GM18907 (cell line): ENCODE measurements around the gene LCN6.
"Not testable (repeated sequence)": the region's sequence is repeated elsewhere in the genome, so short reads cannot be mapped to it uniquely, and the experiment has no call there.

Source experiments
- ATAC-seq: cut with Tn5 transposase; IDR thresholded peaks from one replicate; pipeline ENCODE4 v1.9.1; 2021; ENCODE audit warnings: mild to moderate bottlenecking, moderate library complexity; ENCODE audit not compliant: unreplicated experiment

Gene LCN6

GRCh38 chr9:136784249-136784996, 36.1 kb upstream of the LCN6 start:
- no peak for ATAC-seq

- no peak for ATAC-seq
These were observed 34.1 kb upstream of the LCN6 start for GRCh38 chr9:136782452-136782851.

- ATAC-seq: no peak
These were observed 31.5 kb upstream of the LCN6 start for GRCh38 chr9:136779808-136780207.

GRCh38 chr9:136777359-136777758, 29.0 kb upstream of the LCN6 start:
- ATAC-seq: no peak

- no peak for ATAC-seq
These were observed 28.6 kb upstream of the LCN6 start for GRCh38 chr9:136776947-136777346.

- no peak for ATAC-seq
These were observed 26.9 kb upstream of the LCN6 start for GRCh38 chr9:136775191-136775590.

GRCh38 chr9:136774416-136775045, 26.2 kb upstream of the LCN6 start:
- no peak for ATAC-seq

- no peak for ATAC-seq
These were observed 25.2 kb upstream of the LCN6 start for GRCh38 chr9:136773386-136774044.

GRCh38 chr9:136771907-136772415, 23.6 kb upstream of the LCN6 start:
- ATAC-seq: no peak

GRCh38 chr9:136769710-136770191, 21.4 kb upstream of the LCN6 start:
- no peak for ATAC-seq

- ATAC-seq: not testable (repeated sequence)
These were observed 18.2 kb upstream of the LCN6 start for GRCh38 chr9:136766410-136767120.

GRCh38 chr9:136765745-136766409, 17.6 kb upstream of the LCN6 start:
- ATAC-seq: peak; percentile 55

- ATAC-seq: no peak
These were observed 16.7 kb upstream of the LCN6 start for GRCh38 chr9:136765041-136765440.

GRCh38 chr9:136764301-136764891, 16.1 kb upstream of the LCN6 start, which contains the start of gene LCN15:
Gene LCN15 (minus strand): TSS chr9:136764518. CDS start chr9:136764488, 30 bp downstream.
- ATAC-seq: no peak

- ATAC-seq: no peak
These were observed 15.3 kb upstream of the LCN6 start for GRCh38 chr9:136763649-136764035.

- no peak for ATAC-seq
These were observed 14.8 kb upstream of the LCN6 start for GRCh38 chr9:136762915-136763648.

- ATAC-seq: no peak
These were observed 13.9 kb upstream of the LCN6 start for GRCh38 chr9:136762221-136762691.

- ATAC-seq: no peak
These were observed 13.2 kb upstream of the LCN6 start for GRCh38 chr9:136761545-136761981.
